Activated B cell treated with CpG ODN at 0.5 μM for 24 hours (primary cell): ENCODE results near the gene NAALADL2. TPM values are rescaled to one million over a fixed set of nuclear protein-coding genes. Genes with fewer than 3 reads are reported as not detected.

Experiments used
- ATAC-seq: fragments of 200-7000 bp; cut with Tn5 transposase; one replicate; pipeline ENCODE4 v1.10.0; 2021; ENCODE audit warnings: low read depth, mild to moderate bottlenecking, moderate library complexity
- CTCF ChIA-PET: fragments of 350-600 bp; sonication (Branson Sonifier 250); formaldehyde crosslinking; loops from one replicate; lab custom pipeline; 2021; ENCODE audit warnings: antibody characterized with exemption; lab: Charles Lee
- POLR2A ChIA-PET: fragments of 350-600 bp; sonication (Branson Sonifier 250); formaldehyde crosslinking; loops from one replicate; lab custom pipeline; 2021; ENCODE audit warnings: antibody characterized with exemption; lab: Charles Lee
- DNase-seq: peaks from one replicate; pipeline ENCODE4 v3.0.0; 2022
- H3K27ac Mint-ChIP-seq: one replicate; pipeline ENCODE4 v1.8.0; 2020; ENCODE audit warnings: mixed read lengths
- H3K27me3 Mint-ChIP-seq: one replicate; pipeline ENCODE4 v1.8.0; 2021; ENCODE audit warnings: mixed read lengths
- H3K36me3 Mint-ChIP-seq: one replicate; pipeline ENCODE4 v1.8.0; 2021; ENCODE audit warnings: low read depth, mixed read lengths
- H3K4me1 Mint-ChIP-seq: one replicate; pipeline ENCODE4 v1.8.0; 2021; ENCODE audit warnings: mixed read lengths
- H3K4me3 Mint-ChIP-seq: one replicate; pipeline ENCODE4 v1.8.0; 2020; ENCODE audit warnings: mild to moderate bottlenecking, mixed read lengths
- H3K9me3 Mint-ChIP-seq: one replicate; pipeline ENCODE4 v1.8.0; 2020; ENCODE audit warnings: mixed read lengths
- CTCF ChIP-seq: fragments of 200-600 bp; IDR thresholded peaks from one replicate; pipeline ENCODE4 v1.8.0; 2022; ENCODE audit warnings: antibody characterized with exemption, mild to moderate bottlenecking
- intact Hi-C: fragments of 100-400 bp; cut with micrococcal nuclease; formaldehyde crosslinking; loops from one replicate; pipeline ENCODE4 v1.15.1; 2024
- total RNA-seq: library from RNA; stranded (reverse); gene quantifications from 2 replicates; pipeline ENCODE4 v1.2.3, GENCODE V29; 2022

NAALADL2 gene
- total RNA-seq, 1 donor from 2014 or later = not detected

- intact Hi-C loops = no loop called here
- H3K4me1 Mint-ChIP-seq = no peaks in the 10 kb centered on the region
- DNase-seq (no peak), ATAC-seq (no peak)
- CTCF ChIA-PET = no interaction called here
- POLR2A ChIA-PET = no interaction called here
- H3K27ac Mint-ChIP-seq = no peak overlapping the region
- H3K4me3 Mint-ChIP-seq = no peak overlapping the region
- H3K27me3 Mint-ChIP-seq = no peaks in the 10 kb centered on the region
- H3K9me3 Mint-ChIP-seq = no peaks in the 10 kb centered on the region
- no peaks in the 10 kb centered on the region for H3K36me3 Mint-ChIP-seq
- TF ChIP-seq CTCF = no peak
These were observed 48.7 kb downstream of the NAALADL2 start for GRCh38 chr3:174907628-174908407.

GRCh38 chr3:174931473-174932353, 72.6 kb downstream of the NAALADL2 start:
- TF ChIP-seq CTCF = no peak
- POLR2A ChIA-PET = no interaction called here
- H3K4me3 Mint-ChIP-seq = no peak overlapping the region

GRCh38 chr3:174936590-174936989, 77.5 kb downstream of the NAALADL2 start:
- no peaks in the 10 kb centered on the region for H3K4me1 Mint-ChIP-seq
- CTCF ChIA-PET = no interaction called here
- POLR2A ChIA-PET = no interaction called here
- DNase-seq = no peak
- H3K4me3 Mint-ChIP-seq = no peak overlapping the region
- no peak overlapping the region for H3K27ac Mint-ChIP-seq
- H3K36me3 Mint-ChIP-seq = no peaks in the 10 kb centered on the region
- peaks cover 10% of the 10 kb centered on the region for H3K9me3 Mint-ChIP-seq
- intact Hi-C loops = no loop called here
- no peak for TF ChIP-seq CTCF
- no peak for ATAC-seq
- H3K27me3 Mint-ChIP-seq = no peaks in the 10 kb centered on the region

More at GRCh38 chr3:174931473-174932353, 72.6 kb downstream of the NAALADL2 start:
- DNase-seq = no peak
- no peak overlapping the region for H3K27ac Mint-ChIP-seq
- no peak for ATAC-seq
- no peaks in the 10 kb centered on the region for H3K36me3 Mint-ChIP-seq
- H3K27me3 Mint-ChIP-seq = no peaks in the 10 kb centered on the region
- CTCF ChIA-PET = no interaction called here
- H3K9me3 Mint-ChIP-seq = peaks cover 7% of the 10 kb centered on the region
- intact Hi-C loops = no loop called here
- H3K4me1 Mint-ChIP-seq = no peaks in the 10 kb centered on the region

GRCh38 chr3:174937478-174937877, 78.3 kb downstream of the NAALADL2 start:
- CTCF ChIA-PET = no interaction called here
- Mint-ChIP-seq H3K36me3 (no peaks in the 10 kb centered on the region), H3K9me3 (peaks cover 12% of the 10 kb centered on the region), H3K4me1 (no peaks in the 10 kb centered on the region), H3K27ac (no peak overlapping the region), H3K4me3 (no peak overlapping the region), H3K27me3 (no peaks in the 10 kb centered on the region)
- no peak for TF ChIP-seq CTCF
- ATAC-seq = no peak
- intact Hi-C loops = no loop called here
- no peak for DNase-seq
- POLR2A ChIA-PET = no interaction called here

- intact Hi-C loops = no loop called here
- ATAC-seq = no peak
- POLR2A ChIA-PET = no interaction called here
- H3K36me3 Mint-ChIP-seq = no peaks in the 10 kb centered on the region
- H3K27ac Mint-ChIP-seq = no peak overlapping the region
- CTCF ChIA-PET = no interaction called here
- no peak for DNase-seq
- peaks cover 12% of the 10 kb centered on the region for H3K9me3 Mint-ChIP-seq
- no peak for TF ChIP-seq CTCF
- H3K4me3 Mint-ChIP-seq = no peak overlapping the region
- no peaks in the 10 kb centered on the region for H3K4me1 Mint-ChIP-seq
- H3K27me3 Mint-ChIP-seq = no peaks in the 10 kb centered on the region
These were observed 79.0 kb downstream of the NAALADL2 start for GRCh38 chr3:174938102-174938501.
